Stomach (tissue), 9 donors: ENCODE data around the gene UBTD1. TPM values are rescaled to one million over a fixed set of nuclear protein-coding genes. Genes with fewer than 3 reads are reported as not detected.

Experiments
- DNase-seq, 2 donors: peaks; one replicate each; pipeline versions ENCODE4 v3.0.0 to v3.0.0-alpha.2; 2013 to 2019
- H3K27ac ChIP-seq, 5 donors: fragments of 200-600 bp in 4 of 5; sonication (generic) in 4 of 5; one replicate each; pipeline ENCODE4 v1.5.1; 2013 to 2019; ENCODE audit warnings: mild to moderate bottlenecking in 1 of 5, moderate library complexity in 1 of 5
- H3K27me3 ChIP-seq, 3 donors: fragments of 200-600 bp; sonication (generic); one replicate each; pipeline ENCODE4 v1.5.1; 2017 to 2019; ENCODE audit warnings: mixed run types in 1 of 3
- H3K36me3 ChIP-seq, 4 donors: fragments of 200-600 bp; sonication (generic); 1 replicate in 3 of 4; 2 replicates in 1 of 4; pipeline ENCODE4 v1.5.1; 2016 to 2019
- H3K4me1 ChIP-seq, 4 donors: fragments of 200-600 bp; sonication (generic); one replicate each; pipeline ENCODE4 v1.5.1; 2016 to 2019
- H3K4me3 ChIP-seq, 4 donors: fragments of 200-600 bp; sonication (generic) in 3 of 4; one replicate each; pipeline ENCODE4 v1.5.1; 2016 to 2019; ENCODE audit warnings: mild to moderate bottlenecking in 1 of 4
- H3K9me3 ChIP-seq, 4 donors: fragments of 200-600 bp; sonication (generic); one replicate each; pipeline ENCODE4 v1.5.1; 2016 to 2019
- EP300 ChIP-seq: sonication (generic); formaldehyde crosslinking; IDR thresholded peaks from one replicate; pipeline ENCODE4 v1.6.1; 2017; ENCODE audit warnings: antibody characterized with exemption
- POLR2A ChIP-seq, 4 donors: fragments of 450-650 bp; IDR thresholded peaks; one replicate each; pipeline ENCODE4 v1.6.1; 2016; ENCODE audit warnings: antibody characterized with exemption in 4 of 4, control low read depth in 2 of 4, mild to moderate bottlenecking in 1 of 4, moderate library complexity in 1 of 4
- POLR2AphosphoS5 ChIP-seq, 3 donors: sonication (generic); formaldehyde crosslinking; IDR thresholded peaks; one replicate each; pipeline ENCODE4 v1.6.1; 2016; ENCODE audit warnings: antibody characterized with exemption in 3 of 3
- WGBS, 5 donors: extraction: QIAGEN DNeasy Blood & Tissue Kit in 3 of 5; methylation state at CpG; one replicate each; pipeline versions ENCODE4 v1.1.5 to v1.1.7; 2013 to 2018; 5-methylcytosine and 5-hydroxymethylcytosine counted together
- intact Hi-C: fragments of 100-400 bp; cut with DNase I; formaldehyde crosslinking; loops from one replicate; pipeline ENCODE4 v1.15.1; 2023; ENCODE audit warnings: low total_unique reads
- polyA plus RNA-seq, 3 donors: library from polyadenylated mRNA; stranded (reverse); fragments of 200-250 nt; gene quantifications; one replicate each; pipeline ENCODE4 v1.2.3, GENCODE V29; 2013
- total RNA-seq, 5 donors: library from RNA; depleted of rRNA; stranded (reverse); fragments of >200 nt; gene quantifications; one replicate each; pipeline versions ENCODE4 v1.1.0 to v1.2.3, GENCODE V29; 2014 to 2016
- donor health status: healthy with polysubstance abuse.
- donor health status: Bipolar disorder and iron deficiency.
- donor health status: healthy.

Gene UBTD1
- total and polyA plus RNA-seq, 8 donors, result 1.3 to 22.9 (median 8.1) TPM

DNA sequence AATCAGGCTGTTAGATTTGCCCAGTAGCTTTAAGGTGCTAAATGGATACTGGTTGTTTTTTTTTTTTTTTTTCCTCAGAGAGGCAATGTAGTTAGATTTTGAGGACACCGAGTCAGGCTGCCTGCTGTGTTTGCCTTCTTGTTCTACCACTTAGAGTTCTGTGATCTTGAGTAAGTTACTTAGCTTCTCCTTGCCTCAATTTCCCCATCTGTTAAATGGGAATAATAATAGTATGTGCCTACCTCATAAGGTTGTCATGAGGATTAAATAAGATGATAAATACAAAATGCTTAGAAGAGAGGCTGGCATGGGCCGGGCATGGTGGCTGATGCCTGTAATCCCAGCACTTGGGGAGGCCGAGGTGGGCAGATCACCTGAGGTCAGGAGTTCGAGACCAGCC lies 120.0 kb downstream of the UBTD1 start:
- Histone ChIP-seq H3K4me3 (no peak overlapping the region), H3K27ac (no peak overlapping the region), H3K9me3 (no peaks in the 10 kb centered on the region), H3K4me1 (no peaks in the 10 kb centered on the region), H3K27me3 (no peaks in the 10 kb centered on the region), H3K36me3 (peaks cover 0 to 32% (median 14%) of the 10 kb centered on the region in 4 donors)
- no peak for DNase-seq
- 95 to 99% (median 99%) methylated on average over 4 of the region's 4 CpGs for WGBS, 5 donors
- TF ChIP-seq POLR2AphosphoS5 (IDR thresholded peaks at IDR 0.05) (no peak), POLR2A (IDR thresholded peaks at IDR 0.05) (no peak), EP300 (no peak)
- intact Hi-C loops, result no loop called here

Other genes starting within 250 kb of the UBTD1 start
- gene ARHGAP19, start 206.3 kb upstream of the UBTD1 start, total RNA-seq, result 10 to 100 TPM in 1 of 5 donors, 1 to 10 TPM in 4; 1.2 to 16.2 (median 9.0) TPM
- 1 to 10 TPM; 2.4 to 4.6 (median 2.5) TPM for gene ARHGAP19, start 206.3 kb upstream of the UBTD1 start, polyA plus RNA-seq
- 10 to 100 TPM in 2 of 5 donors, 1 to 10 TPM in 2, not detected in 1; 1.8 to 26.4 (median 11.0) TPM for gene FRAT1, start 179.7 kb upstream of the UBTD1 start, total RNA-seq
- 1 to 10 TPM; 1.9 to 3.7 (median 2.1) TPM for gene FRAT1, start 179.7 kb upstream of the UBTD1 start, polyA plus RNA-seq
- gene FRAT2, start 164.2 kb upstream of the UBTD1 start, total RNA-seq, result 100 to 1,000 TPM in 1 of 5 donors, 10 to 100 TPM in 3, 1 to 10 TPM in 1; 6.4 to 213 (median 21.3) TPM
- 10 to 100 TPM in 2 of 3 donors, 1 to 10 TPM in 1; 8.8 to 18.3 (median 10.4) TPM for gene FRAT2, start 164.2 kb upstream of the UBTD1 start, polyA plus RNA-seq
- 10 to 100 TPM in 4 of 5 donors, 1 to 10 TPM in 1; 3.5 to 22.2 (median 15.6) TPM for gene RRP12, start 97.6 kb upstream of the UBTD1 start, total RNA-seq
- 10 to 100 TPM; 12.0 to 16.8 (median 13.1) TPM for gene RRP12, start 97.6 kb upstream of the UBTD1 start, polyA plus RNA-seq
- 100 to 1,000 TPM in 1 of 5 donors, 10 to 100 TPM in 4; 29.2 to 122 (median 95.6) TPM for gene PGAM1, start 72.7 kb upstream of the UBTD1 start, total RNA-seq
- 100 to 1,000 TPM; 116 to 180 (median 137) TPM for gene PGAM1, start 72.7 kb upstream of the UBTD1 start, polyA plus RNA-seq
- 10 to 100 TPM; 11.6 to 30.6 (median 14.5) TPM for gene EXOSC1, start 52.9 kb upstream of the UBTD1 start, total RNA-seq
- gene EXOSC1, start 52.9 kb upstream of the UBTD1 start, polyA plus RNA-seq, result 10 to 100 TPM; 50.9 to 71.0 (median 52.7) TPM
- gene ZDHHC16, start 52.7 kb upstream of the UBTD1 start, total RNA-seq, result 10 to 100 TPM in 4 of 5 donors, 1 to 10 TPM in 1; 5.4 to 98.6 (median 35.9) TPM
- 10 to 100 TPM; 29.7 to 36.4 (median 30.7) TPM for gene ZDHHC16, start 52.7 kb upstream of the UBTD1 start, polyA plus RNA-seq
- gene MMS19, start 502 bp upstream of the UBTD1 start, total RNA-seq, result 100 to 1,000 TPM in 1 of 5 donors, 10 to 100 TPM in 4; 55.1 to 146 (median 59.7) TPM
- 10 to 100 TPM; 30.9 to 59.6 (median 30.9) TPM for gene MMS19, start 502 bp upstream of the UBTD1 start, polyA plus RNA-seq
- not detected for gene ANKRD2, start 73.9 kb downstream of the UBTD1 start, total RNA-seq
- 1 to 10 TPM in 1 of 3 donors, under 1 TPM in 2; 0.25 to 9.9 (median 0.68) TPM for gene ANKRD2, start 73.9 kb downstream of the UBTD1 start, polyA plus RNA-seq
- gene HOGA1, start 85.5 kb downstream of the UBTD1 start, total RNA-seq, result not detected
- gene HOGA1, start 85.5 kb downstream of the UBTD1 start, polyA plus RNA-seq, result under 1 TPM in 1 of 3 donors, not detected in 2; 0.38 TPM
- gene C10orf62, start 90.8 kb downstream of the UBTD1 start, total RNA-seq, result not detected
- not detected for gene C10orf62, start 90.8 kb downstream of the UBTD1 start, polyA plus RNA-seq
- gene MORN4, start 134.6 kb downstream of the UBTD1 start, total RNA-seq, result 10 to 100 TPM in 1 of 5 donors, 1 to 10 TPM in 1, not detected in 3; 5.5 to 19.8 TPM
- gene MORN4, start 134.6 kb downstream of the UBTD1 start, polyA plus RNA-seq, result 10 to 100 TPM in 1 of 3 donors, 1 to 10 TPM in 2; 4.3 to 12.4 (median 6.8) TPM
- gene PI4K2A, start 141.7 kb downstream of the UBTD1 start, total RNA-seq, result 10 to 100 TPM in 4 of 5 donors, 1 to 10 TPM in 1; 9.1 to 13.6 (median 10.5) TPM
- 1 to 10 TPM; 4.2 to 8.8 (median 7.8) TPM for gene PI4K2A, start 141.7 kb downstream of the UBTD1 start, polyA plus RNA-seq
- 10 to 100 TPM in 4 of 5 donors, 1 to 10 TPM in 1; 2.3 to 24.6 (median 12.1) TPM for gene AVPI1, start 188.3 kb downstream of the UBTD1 start, total RNA-seq
- 10 to 100 TPM; 16.7 to 38.2 (median 23.5) TPM for gene AVPI1, start 188.3 kb downstream of the UBTD1 start, polyA plus RNA-seq
- 10 to 100 TPM in 3 of 5 donors, 1 to 10 TPM in 2; 8.8 to 21.0 (median 12.7) TPM for gene MARVELD1, start 214.8 kb downstream of the UBTD1 start, total RNA-seq
- 10 to 100 TPM in 1 of 3 donors, 1 to 10 TPM in 2; 5.7 to 13.6 (median 8.4) TPM for gene MARVELD1, start 214.8 kb downstream of the UBTD1 start, polyA plus RNA-seq
- gene ZFYVE27, start 238.2 kb downstream of the UBTD1 start, total RNA-seq, result 10 to 100 TPM in 4 of 5 donors, 1 to 10 TPM in 1; 6.7 to 77.1 (median 25.2) TPM
- 10 to 100 TPM in 1 of 3 donors, 1 to 10 TPM in 2; 4.3 to 16.3 (median 7.6) TPM for gene ZFYVE27, start 238.2 kb downstream of the UBTD1 start, polyA plus RNA-seq